GF-D8 (cell line): ENCODE data around the gene RPS27A.
"Not testable (repeated sequence)": the region's sequence is repeated elsewhere in the genome, so short reads cannot be mapped to it uniquely, and the experiment has no call there.

Experiments used
- DNase-seq: peaks from one replicate; lab custom pipeline; 2025; lab: John Stamatoyannopoulos, UW

RPS27A gene

GRCh38 chr2:55239656-55240222 is 7.3 kb downstream of the RPS27A start:
- no peak for DNase-seq

GRCh38 chr2:55241582-55241981 is 9.1 kb downstream of the RPS27A start:
- not testable (repeated sequence) for DNase-seq

DNA sequence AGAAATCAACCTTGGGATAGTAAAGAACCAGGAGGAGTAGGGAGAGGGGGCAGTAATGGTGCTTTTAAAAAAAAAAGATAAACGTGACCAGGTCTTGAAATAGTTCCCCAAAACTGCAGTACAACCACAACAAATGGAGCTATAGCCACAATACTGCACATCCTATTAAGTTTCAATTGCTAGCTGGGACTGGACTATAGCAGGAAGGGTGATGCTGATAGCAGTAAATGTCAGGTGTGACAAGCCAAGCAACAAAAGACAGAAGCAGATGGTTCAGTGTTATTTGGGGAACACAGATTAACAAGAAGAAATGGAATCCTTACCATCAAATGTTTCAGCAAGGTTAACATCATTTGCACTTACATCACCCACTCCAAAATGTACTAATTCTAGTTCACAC is 10.1 kb downstream of the RPS27A start:
- DNase-seq: no peak

DNA sequence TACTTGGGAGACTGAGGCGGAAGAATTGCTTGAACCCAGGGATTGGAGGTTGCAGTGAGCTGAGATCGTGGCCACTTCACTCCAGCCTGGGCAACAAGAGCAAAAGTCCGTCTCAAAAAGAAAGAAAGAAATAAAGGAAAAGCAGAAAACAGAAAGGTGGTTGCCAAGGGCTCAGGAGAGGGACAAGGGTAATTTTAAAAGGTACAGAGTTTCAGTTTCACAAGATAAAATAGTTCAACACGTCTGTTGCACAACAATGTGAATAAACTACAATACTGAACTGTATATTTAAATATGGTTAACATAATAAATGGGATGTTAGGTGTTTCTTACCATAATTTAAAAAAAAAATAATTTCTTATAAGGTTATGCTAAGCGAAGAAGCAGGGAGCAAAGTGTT is 12.9 kb downstream of the RPS27A start:
- DNase-seq: no peak

- no peak for DNase-seq
Measured at GRCh38 chr2:55247025-55247424, 14.5 kb downstream of the RPS27A start.

- DNase-seq: no peak
Measured at GRCh38 chr2:55252832-55253231, 20.3 kb downstream of the RPS27A start.

- not testable (repeated sequence) for DNase-seq
Measured at GRCh38 chr2:55259586-55259985, 27.1 kb downstream of the RPS27A start.

- DNase-seq: no peak
Measured at GRCh38 chr2:55268288-55268906, 35.9 kb downstream of the RPS27A start.

DNA sequence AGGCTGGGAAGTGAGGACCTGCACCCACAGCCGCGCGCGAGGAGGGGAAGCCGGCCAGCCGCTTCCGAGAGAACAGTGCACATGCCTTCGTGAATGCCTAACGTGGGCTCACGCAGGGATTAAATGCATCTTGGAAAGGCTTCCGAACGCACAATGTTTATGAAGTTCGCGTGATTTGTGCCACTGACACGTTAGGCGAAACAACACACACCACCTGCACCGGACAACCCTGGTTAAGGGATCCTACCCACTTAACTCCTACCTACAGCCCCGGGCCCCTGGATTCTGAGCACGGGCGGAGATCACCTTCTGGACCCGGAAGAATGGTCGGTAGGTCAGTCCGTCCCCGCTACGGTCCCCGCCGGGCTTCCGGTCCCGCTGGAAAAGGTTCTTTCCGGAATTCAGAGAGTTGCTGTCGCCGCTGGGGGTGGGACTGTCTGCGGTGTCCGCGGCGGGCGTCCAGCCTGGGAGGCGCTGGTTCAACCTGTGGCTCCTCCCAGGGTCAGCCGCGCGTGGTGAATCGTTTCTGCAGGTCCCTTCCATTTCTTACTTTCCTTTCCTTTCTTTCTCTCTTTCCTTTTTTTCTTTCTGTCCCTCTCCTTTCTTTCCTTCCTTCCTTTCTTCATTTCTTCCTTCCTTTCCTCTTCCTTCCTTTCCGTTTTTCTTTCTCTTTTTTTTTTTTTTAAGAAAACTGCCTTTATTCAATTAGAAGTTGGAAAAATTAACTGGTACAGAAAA is 36.6 kb downstream of the RPS27A start, which contains the start of gene MTIF2:
TSS of gene MTIF2 (minus strand) at position 325 of the 738 bp plus-strand sequence. CDS start 5,373 bp downstream, outside the sequence.
- peak; percentile 83 for DNase-seq

GRCh38 chr2:55269645-55269990 is 37.1 kb downstream of the RPS27A start:
- no peak for DNase-seq

DNA sequence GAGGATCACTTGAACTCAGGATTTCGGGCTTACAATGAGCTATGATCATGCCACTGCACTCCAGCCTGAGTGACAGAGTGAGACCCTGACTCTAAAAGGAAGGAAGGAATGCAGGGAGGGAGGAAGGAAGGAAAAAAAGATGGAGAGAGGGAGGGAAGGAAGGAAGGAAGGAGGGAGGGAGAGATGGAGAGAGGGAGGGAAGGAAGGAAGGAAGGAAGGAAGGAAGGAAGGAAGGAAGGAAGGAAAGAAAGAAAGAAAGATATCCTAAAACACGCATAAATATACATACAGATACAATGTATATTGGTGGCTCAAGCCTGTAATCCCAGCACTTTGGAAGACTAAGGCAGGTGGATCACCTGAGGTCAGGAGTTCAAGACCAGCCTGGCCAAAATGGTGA is 41.9 kb downstream of the RPS27A start:
- DNase-seq: not testable (repeated sequence)

DNA sequence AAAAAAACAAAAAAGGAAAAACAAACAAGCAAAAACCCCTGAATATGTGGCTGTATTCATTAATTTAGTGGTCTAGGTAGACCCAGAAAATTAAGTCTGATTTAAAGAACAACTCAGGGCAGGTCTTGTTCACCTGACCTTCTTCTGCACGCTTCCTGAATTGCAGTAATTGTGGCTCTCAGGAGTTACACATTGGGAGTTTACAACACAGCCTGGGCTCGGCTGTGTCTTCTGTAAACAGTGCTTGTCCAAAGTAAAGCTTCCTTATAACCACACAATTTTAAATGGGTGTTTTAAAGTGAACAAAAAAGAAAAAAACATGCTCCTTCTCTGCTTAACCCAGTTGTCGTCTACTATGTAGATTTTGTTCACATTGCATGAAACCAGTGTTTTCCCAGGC is 44.8 kb downstream of the RPS27A start:
- DNase-seq: no peak

DNA sequence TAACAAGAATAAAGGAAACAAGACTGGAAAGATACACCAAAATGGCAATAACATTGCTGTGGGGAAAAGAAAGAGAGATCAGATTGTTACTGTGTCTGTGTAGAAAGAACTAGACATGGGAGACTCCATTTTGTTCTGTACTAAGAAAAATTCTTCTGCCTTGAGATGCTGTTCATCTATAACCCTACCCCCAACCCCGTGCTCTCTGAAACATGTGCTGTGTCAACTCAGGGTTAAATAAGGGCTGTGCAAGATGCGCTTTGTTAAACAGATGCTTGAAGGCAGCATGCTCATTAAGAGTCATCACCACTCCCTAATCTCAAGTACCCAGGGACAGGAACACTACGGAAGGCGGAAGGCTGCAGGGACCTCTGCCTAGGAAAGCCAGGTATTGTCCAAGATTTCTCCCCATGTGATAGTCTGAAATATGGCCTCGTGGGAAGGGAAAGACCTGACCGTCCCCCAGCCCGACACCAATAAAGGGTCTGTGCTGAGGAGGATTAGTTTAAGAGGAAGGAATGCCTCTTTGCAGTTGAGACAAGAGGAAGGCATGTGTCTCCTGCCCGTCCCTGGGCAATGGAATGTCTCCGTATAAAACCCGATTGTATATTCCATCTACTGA is 46.8 kb downstream of the RPS27A start:
- DNase-seq: not testable (repeated sequence)

DNA sequence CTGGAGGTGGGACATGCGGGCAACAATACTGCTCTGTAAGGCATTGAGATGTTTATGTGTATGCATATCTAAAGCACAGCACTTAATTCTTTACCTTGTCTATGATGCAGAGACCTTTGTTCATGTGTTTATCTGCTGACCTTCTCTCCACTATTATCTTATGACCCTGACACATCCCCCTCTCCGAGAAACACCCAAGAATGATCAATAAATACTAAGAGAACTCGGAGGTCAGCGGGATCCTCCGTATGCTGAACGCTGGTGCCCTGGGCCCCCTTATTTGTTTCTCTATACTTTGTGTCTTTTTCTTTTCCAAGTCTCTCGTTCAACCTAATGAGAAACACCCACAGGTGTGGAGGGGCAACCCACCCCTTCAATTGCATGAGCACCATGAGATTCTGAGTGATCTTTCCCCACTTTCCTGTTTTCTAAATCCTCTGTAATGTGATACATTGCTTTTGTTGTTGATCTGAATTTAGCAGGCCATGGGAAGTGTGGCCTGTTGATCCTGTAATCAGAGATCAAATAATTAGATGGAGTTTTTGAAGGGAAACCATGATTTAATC is 47.5 kb downstream of the RPS27A start:
- not testable (repeated sequence) for DNase-seq

- DNase-seq: not testable (repeated sequence)
Measured at GRCh38 chr2:55280851-55281546, 48.5 kb downstream of the RPS27A start.

- DNase-seq: peak; percentile 73
Measured at GRCh38 chr2:55282110-55282917, 49.8 kb downstream of the RPS27A start.

- no peak for DNase-seq
Measured at GRCh38 chr2:55283083-55283482, 50.6 kb downstream of the RPS27A start.
